KBM-7 (cell line): ENCODE measurements around the gene RPUSD1.
"Not testable (repeated sequence)": the region's sequence is repeated elsewhere in the genome, so short reads cannot be mapped to it uniquely, and the experiment has no call there.

Source experiments
- DNase-seq: peaks from one replicate; pipeline ENCODE4 v3.0.0-alpha.2; 2015
- in situ Hi-C: fragments of 300-500 bp; cut with MboI; formaldehyde crosslinking; loops from 2 replicates; pipeline ENCODE4 v1.14.3; 2020; ENCODE audit warnings: low sequenced_read_pairs, low pct_unique_long_range_greater_than_20kb, mixed read lengths

The RPUSD1 gene, protein sequence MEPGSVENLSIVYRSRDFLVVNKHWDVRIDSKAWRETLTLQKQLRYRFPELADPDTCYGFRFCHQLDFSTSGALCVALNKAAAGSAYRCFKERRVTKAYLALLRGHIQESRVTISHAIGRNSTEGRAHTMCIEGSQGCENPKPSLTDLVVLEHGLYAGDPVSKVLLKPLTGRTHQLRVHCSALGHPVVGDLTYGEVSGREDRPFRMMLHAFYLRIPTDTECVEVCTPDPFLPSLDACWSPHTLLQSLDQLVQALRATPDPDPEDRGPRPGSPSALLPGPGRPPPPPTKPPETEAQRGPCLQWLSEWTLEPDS

DNA sequence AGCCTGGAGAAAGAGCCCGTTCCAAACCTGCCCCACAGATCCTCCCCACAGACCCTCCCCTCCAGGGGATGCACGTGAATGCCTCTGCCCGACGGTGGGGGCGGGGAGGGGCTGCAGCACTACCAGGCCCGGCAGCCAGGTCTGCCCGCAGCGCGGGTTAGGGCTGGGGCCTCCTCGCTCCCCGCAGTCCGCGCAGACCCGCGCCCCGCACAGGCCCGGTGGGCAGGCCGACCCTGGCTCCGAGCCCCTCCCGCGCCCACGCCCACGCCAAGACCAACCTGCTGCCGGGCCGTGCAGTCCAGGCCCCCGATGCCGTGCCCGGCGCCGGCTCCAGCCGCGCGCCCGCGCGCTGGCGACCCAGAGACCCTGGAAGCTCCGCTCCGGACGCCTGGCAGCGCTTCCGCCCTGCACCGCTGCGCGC lies at the start of gene RPUSD1:
Gene RPUSD1, minus strand, starts transcription at position 404 of the 421 bp plus-strand sequence. CDS start 644 bp downstream, outside the sequence.
- in situ Hi-C loops = loop anchor here (10.0 kb wide), 1 partner anchor 73 kb away; the partner anchor contains the start of gene METRN
- DNase-seq = no peak

DNA sequence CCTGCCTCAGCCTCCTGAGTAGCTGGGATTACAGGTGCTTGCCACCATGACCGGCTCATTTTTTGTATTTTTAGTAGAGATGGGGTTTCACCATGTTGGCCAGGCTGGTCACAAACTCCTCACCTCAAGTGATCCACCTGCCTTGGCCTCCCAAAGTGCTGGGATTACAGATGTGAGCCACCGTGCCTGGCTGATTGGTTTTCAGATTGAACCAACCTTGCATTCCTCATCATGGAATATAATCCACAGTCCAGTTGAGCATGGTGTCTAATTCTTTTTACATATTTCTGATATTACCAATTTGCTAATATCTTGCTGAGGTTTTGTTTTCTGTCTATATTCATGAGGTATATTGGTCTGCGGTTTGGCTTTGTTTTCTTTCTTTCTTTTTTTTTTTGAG lies 48.6 kb upstream of the RPUSD1 start:
- DNase-seq, in situ Hi-C loops: not testable (repeated sequence)

DNA sequence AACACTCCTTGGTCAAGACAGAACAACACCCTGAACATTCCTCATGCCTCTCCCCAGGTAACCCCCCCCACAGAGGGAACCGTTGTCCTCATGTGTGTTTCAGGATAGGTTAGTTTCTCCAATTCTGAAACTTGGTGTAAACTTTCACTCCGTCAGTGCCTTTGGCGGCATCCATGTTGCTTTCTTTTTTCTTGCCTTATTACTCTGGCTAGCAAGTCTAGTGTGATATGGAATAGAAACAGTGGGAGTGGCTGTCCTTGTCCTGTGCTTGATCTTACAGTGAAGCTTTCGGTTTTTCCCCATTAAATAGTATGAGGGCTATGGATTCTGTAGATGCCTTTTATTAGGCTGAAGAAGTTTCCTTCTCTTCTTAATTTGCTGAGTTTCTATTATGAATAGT lies 48.0 kb upstream of the RPUSD1 start:
- in situ Hi-C loops = no loop called here
- no peak for DNase-seq

GRCh38 chr16:835373-835772 lies 47.2 kb upstream of the RPUSD1 start:
- no peak for DNase-seq
- in situ Hi-C loops = no loop called here

- in situ Hi-C loops = no loop called here
- no peak for DNase-seq
These were observed 45.2 kb upstream of the RPUSD1 start for GRCh38 chr16:833411-833810.

DNA sequence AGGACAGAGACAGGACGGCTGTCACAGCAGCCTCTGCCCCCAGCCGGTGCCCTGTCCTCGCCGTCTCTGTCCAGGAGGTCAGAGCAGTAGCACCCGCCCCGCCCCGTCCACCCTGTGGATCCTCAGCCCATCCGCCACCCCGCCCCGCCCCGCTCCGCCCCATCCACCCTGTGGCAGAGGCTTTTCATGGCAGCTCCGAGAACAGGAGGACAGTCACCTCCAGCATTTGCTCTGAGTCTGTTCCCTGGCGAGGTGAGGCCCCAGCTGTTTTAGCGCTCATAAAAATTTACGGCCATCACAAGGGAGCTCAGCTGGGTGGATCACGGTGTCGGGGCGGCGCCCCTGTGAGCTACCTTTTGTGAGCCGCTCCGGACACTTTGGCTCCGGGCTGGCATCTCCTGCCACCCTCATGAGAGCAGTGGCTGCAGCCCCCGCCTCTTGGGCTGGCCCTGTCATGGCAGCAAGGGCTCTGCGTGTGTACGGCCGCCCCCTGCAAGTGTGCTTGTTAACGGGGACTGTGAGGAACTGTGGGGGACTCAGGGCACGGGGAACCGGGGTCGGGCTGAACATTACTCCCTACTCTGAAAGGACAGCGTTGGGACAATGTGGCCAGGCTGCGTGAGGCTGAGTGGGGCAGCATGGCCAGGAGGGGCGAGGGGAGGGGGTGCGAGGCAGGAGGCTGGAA lies 44.6 kb upstream of the RPUSD1 start:
- DNase-seq = no peak
- in situ Hi-C loops = no loop called here

DNA sequence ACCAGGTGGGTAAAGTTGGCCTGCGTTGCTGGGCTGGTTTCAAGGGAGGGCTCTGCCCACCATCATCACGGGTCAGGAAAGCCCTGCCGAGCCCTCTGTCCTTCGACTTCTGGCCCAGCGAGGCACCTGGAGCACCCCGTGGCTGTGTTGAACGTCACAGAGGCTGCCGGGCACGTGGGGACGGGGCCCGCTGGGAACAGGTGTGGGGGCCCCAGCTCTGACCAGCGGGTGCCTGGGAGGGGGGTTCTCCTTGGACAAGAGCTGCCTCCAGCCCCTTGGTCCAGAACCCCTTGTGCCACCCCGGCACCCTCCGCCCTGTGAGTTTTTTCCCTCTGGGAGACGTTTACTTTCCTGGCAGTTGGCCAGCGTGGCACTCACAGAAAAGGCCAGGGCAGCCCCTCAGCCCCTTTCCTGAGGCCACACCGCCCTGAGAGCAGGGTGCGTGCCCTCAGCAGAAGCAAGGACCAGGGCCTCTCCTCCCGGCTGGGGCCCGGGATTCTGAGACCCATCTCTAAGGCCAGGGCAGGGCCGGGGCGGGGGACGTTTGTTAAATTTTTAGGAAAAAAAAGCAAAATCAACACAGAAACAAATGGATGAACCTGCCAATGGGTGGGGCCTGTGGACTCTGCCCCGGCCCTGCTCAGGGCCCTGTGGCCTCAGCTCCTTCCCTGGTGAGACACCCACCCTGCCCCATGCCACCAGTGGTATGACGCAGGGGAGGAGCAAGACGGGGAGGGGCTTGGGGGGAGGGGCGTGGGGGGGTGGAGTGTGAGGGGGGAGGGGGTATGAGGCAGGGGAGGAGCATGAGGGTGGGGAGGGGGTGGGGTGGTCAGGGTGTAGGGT lies 43.6 kb upstream of the RPUSD1 start:
- no peak for DNase-seq
- in situ Hi-C loops = no loop called here

DNA sequence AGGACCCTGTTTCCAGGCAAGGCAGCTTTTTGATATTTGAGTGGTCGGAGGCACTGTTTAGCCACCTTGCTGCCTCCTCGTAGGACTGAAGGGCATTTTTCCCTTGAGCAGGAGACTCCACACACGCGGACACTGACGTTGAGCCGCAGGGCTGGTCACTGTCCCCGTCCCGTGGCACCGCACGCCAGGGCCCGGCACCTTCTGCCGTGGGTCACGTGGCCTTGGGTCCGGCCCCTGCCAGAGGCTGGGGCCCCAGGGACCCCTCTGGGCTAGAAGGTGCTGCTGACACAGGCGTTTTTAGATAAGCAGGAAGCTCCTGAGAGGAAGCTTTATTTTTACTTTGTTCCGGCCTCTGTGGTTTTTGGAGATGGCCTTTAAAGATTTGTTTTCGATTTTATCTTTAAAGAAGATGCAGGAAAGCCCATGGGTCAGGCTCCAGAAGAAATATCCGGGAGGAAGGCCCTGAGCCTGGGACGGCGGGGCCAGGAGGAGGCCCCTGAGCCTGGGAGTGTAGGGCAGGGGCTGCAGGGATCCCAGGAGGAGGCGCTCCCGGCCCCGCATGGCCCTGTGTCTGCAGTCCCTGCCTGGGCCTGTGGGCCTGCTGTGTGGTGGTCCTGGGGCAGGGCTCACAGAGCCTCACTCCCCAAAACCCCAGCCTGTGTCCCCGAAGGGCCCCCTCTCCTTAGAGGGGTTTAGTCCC lies 42.8 kb upstream of the RPUSD1 start:
- no peak for DNase-seq
- in situ Hi-C loops = no loop called here

GRCh38 chr16:830107-830870 lies 42.1 kb upstream of the RPUSD1 start:
- in situ Hi-C loops = no loop called here
- DNase-seq = no peak

- in situ Hi-C loops = no loop called here
- DNase-seq = no peak
These were observed 40.7 kb upstream of the RPUSD1 start for GRCh38 chr16:828891-829290.

DNA sequence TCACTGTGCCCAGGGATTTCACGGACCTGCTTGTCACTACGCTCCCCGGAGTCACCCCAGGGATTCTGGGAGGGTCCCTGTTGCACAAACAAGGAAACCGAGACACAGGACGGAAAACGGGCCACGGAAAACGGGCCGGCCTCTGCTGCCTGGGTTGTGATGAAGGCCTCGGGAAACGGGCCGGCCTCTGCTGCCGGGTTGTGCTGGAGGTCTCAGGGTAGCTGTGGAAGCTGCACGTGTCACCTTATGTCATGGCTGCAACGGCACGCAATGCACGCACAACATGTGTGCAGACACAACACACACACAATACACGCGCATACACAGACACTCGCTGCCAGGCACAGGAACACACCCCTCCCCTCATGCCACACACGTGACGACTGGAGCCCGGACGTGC lies 39.3 kb upstream of the RPUSD1 start:
- no peak for DNase-seq
- in situ Hi-C loops = no loop called here

DNA sequence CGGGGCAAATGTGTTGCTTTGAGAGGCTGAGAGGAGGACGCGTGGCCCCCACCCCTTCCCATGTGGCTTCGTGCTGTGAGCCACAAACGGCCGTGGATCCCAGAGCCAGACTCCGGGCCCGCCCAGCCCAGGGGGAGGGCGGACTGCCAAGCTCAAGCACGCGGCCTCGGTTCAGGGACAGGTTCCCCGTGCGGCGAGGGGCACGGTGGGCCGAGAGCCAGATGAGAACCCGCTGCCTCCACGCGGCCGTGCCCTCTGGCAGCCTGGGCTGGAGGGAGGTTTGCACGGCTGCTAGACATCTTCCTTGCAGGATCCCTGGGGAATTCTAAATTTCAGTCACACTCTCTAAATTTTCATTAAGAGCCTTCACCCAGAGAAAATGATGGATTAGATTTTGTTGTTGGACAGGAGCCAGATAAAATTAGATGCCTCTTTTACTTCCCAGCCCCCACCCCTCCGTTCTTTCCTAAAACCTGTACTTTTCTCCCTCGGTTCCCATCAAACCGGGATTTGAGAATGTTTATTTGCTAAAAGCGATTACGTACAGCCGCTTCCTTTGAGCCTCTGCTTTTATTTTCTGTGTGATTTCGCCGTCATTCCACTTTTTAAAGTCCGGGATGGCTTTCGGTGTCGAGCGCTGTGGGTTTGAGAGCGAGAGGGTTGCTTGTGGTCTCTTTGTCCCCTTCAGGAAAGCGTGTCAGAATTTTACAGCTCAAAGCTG lies 37.3 kb upstream of the RPUSD1 start:
- no peak for DNase-seq
- in situ Hi-C loops = no loop called here

- in situ Hi-C loops = no loop called here
- no peak for DNase-seq
These were observed 36.4 kb upstream of the RPUSD1 start for GRCh38 chr16:824601-825000.

DNA sequence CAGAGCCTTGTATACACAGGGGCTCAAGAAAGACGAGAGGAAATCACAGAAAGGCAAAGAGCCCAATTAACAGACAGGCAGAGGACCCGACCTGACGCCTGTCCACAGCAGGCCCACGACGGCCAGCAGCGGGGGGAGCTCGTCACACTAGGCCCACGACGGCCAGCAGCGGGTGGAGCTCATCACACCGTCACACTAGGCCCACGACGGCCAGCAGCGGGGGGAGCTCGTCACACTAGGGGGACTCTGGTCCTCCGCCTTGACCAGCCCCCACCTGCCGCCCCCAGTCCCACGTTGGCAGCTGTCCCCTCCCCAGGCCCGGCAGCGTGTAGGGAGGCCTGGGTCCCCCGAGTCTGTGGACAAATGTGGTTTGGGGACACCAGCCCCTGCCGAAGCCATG lies 36.0 kb upstream of the RPUSD1 start:
- DNase-seq = no peak

GRCh38 chr16:822909-823297 lies 34.7 kb upstream of the RPUSD1 start:
- in situ Hi-C loops = no loop called here
- no peak for DNase-seq

More for the DNA sequence above, 36.0 kb upstream of the RPUSD1 start:
- in situ Hi-C loops = no loop called here

- DNase-seq = no peak
- in situ Hi-C loops = no loop called here
These were observed 34.2 kb upstream of the RPUSD1 start for GRCh38 chr16:822174-822908.

- in situ Hi-C loops = no loop called here
- DNase-seq = no peak
These were observed 33.6 kb upstream of the RPUSD1 start for GRCh38 chr16:821751-822150.
